ENCODE data around the gene CLIC6.

DNA sequence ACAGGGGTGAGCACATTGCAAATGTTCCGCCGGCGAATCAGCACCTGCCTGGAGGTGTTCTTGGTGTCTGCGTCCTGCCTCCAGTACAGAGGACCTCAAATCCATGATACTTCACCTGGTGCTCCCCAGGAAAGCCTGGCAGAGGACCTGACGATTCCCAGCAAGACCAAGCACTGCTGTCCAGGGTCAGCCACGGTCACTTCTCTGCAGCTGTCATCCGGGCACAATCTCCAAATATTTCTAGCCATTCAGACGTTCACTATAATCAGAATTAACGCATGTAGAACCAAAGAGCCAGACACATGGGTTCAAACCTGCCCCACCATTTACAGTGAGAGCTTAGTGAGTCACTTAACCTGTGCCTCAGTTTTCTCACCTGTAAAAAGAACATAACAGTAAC, 74.5 kb downstream of the CLIC6 start:
- TF ChIP-seq ZNF658 (tag by site-specific recombination; IDR thresholded peaks at IDR 0.05) (no peak), ZNF426 (tag by site-specific recombination; IDR thresholded peaks at IDR 0.05) (no peak), SP2 (tag by site-specific recombination; IDR thresholded peaks at IDR 0.05) (no peak), ZNF664 (tag by site-specific recombination; IDR thresholded peaks at IDR 0.05) (no peak), ZNF398 (tag by site-specific recombination; IDR thresholded peaks at IDR 0.05) (no peak), ZIC2 (tag by site-specific recombination; IDR thresholded peaks at IDR 0.05) (no peak), REST (tag by site-specific recombination; IDR thresholded peaks at IDR 0.05) (no peak), MZF1 (tag by site-specific recombination; IDR thresholded peaks at IDR 0.05; ENCODE audit: borderline replicate concordance) (no peak), PBX3 (CRISPR knock-in tag; IDR thresholded peaks at IDR 0.05) (no peak), ZNF248 (tag by site-specific recombination; IDR thresholded peaks at IDR 0.05) (no peak), ZNF501 (tag by site-specific recombination; IDR thresholded peaks at IDR 0.05) (no peak)
- TF ChIP-seq, protein P1, sequence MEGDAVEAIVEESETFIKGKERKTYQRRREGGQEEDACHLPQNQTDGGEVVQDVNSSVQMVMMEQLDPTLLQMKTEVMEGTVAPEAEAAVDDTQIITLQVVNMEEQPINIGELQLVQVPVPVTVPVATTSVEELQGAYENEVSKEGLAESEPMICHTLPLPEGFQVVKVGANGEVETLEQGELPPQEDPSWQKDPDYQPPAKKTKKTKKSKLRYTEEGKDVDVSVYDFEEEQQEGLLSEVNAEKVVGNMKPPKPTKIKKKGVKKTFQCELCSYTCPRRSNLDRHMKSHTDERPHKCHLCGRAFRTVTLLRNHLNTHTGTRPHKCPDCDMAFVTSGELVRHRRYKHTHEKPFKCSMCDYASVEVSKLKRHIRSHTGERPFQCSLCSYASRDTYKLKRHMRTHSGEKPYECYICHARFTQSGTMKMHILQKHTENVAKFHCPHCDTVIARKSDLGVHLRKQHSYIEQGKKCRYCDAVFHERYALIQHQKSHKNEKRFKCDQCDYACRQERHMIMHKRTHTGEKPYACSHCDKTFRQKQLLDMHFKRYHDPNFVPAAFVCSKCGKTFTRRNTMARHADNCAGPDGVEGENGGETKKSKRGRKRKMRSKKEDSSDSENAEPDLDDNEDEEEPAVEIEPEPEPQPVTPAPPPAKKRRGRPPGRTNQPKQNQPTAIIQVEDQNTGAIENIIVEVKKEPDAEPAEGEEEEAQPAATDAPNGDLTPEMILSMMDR (tag by site-specific recombination; IDR thresholded peaks at IDR 0.05) = no peak

Measured in HEK293 (cell line).